PFSK-1 (cell line): Measurements from ENCODE around the gene PI4K2B.

ENCODE experiments used
- POLR2AphosphoS5 ChIP-seq: IDR thresholded peaks from 2 replicates; pipeline ENCODE4 v1.6.1; 2012; ENCODE audit warnings: low read depth, mild to moderate bottlenecking, control low read depth, low read length, moderate library complexity
- SIN3A ChIP-seq: IDR thresholded peaks from 2 replicates; pipeline ENCODE4 v1.6.1; 2012; ENCODE audit warnings: mild to moderate bottlenecking, low read length, moderate library complexity, borderline replicate concordance; ENCODE audit not compliant: insufficient read depth
- TAF1 ChIP-seq: IDR thresholded peaks from 2 replicates; pipeline ENCODE4 v1.6.1; 2012; ENCODE audit warnings: low read length, control low read depth, borderline replicate concordance; ENCODE audit not compliant: insufficient read depth
- TF ChIP-seq, protein P1 (sequence below), 2 experiments: IDR thresholded peaks; 2 replicates each; pipeline versions ENCODE4 v1.6.1 to v1.8.0; 2011 to 2012; ENCODE audit warnings: low read depth in 2 of 2, low read length in 2 of 2, control low read depth in 1 of 2, inconsistent platforms in 1 of 2, mild to moderate bottlenecking in 1 of 2, moderate library complexity in 1 of 2; ENCODE audit not compliant: insufficient read depth in 1 of 2

DNA sequence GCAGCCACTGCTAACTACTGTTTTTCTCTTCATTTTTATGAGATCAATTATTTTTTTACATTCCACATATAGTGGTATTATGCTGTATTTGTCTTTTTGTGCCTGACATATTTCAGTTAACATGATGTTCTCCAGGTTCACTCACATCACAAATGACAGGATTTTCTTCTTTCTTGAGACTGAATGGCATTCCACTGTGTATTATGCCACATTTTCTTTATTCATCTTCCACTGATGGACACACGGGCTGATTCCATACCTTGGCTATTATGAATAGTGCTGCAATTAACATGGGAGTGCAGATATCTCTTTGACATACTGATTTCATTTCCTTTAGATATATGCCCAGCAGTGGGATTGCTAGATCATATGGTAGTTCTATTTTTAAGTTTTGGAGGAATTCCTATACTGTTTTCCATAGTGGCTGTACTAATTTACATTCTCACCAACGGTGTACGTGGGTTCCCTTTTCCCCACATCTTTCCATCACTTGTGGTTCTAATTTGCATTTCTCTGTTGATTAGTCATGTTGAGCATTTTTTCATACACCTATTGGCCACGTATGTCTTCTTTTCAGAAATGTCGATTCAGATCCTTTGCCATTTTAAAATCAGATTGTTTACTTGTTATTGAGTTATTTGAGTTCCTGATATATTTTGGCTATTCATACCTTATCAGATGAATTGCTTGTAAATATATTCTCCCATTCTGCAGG lies 63.9 kb downstream of the PI4K2B start:
- TF ChIP-seq SIN3A (no peak), POLR2AphosphoS5 (no peak), TAF1 (no peak)
- TF ChIP-seq, protein P1, sequence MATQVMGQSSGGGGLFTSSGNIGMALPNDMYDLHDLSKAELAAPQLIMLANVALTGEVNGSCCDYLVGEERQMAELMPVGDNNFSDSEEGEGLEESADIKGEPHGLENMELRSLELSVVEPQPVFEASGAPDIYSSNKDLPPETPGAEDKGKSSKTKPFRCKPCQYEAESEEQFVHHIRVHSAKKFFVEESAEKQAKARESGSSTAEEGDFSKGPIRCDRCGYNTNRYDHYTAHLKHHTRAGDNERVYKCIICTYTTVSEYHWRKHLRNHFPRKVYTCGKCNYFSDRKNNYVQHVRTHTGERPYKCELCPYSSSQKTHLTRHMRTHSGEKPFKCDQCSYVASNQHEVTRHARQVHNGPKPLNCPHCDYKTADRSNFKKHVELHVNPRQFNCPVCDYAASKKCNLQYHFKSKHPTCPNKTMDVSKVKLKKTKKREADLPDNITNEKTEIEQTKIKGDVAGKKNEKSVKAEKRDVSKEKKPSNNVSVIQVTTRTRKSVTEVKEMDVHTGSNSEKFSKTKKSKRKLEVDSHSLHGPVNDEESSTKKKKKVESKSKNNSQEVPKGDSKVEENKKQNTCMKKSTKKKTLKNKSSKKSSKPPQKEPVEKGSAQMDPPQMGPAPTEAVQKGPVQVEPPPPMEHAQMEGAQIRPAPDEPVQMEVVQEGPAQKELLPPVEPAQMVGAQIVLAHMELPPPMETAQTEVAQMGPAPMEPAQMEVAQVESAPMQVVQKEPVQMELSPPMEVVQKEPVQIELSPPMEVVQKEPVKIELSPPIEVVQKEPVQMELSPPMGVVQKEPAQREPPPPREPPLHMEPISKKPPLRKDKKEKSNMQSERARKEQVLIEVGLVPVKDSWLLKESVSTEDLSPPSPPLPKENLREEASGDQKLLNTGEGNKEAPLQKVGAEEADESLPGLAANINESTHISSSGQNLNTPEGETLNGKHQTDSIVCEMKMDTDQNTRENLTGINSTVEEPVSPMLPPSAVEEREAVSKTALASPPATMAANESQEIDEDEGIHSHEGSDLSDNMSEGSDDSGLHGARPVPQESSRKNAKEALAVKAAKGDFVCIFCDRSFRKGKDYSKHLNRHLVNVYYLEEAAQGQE (IDR thresholded peaks at IDR 0.05; ENCODE audit: insufficient read depth in 1 of 2, low read depth in 2 of 2, low read length in 2 of 2) = no peak
